Right atrium auricular region (tissue), 2 donors: ENCODE data around the gene GMDS. TPM values are rescaled to one million over a fixed set of nuclear protein-coding genes. Genes with fewer than 3 reads are reported as not detected.

ENCODE experiments used
- DNase-seq: peaks from one replicate; pipeline ENCODE4 v3.0.0-alpha.2; 2019; ENCODE audit warnings: low spot score
- H3K27ac ChIP-seq, 2 donors: fragments of 200-600 bp; sonication (generic); 1 replicate in 1 of 2; 2 replicates in 1 of 2; pipeline ENCODE4 v1.5.1; 2016 to 2019
- H3K27me3 ChIP-seq, 2 donors: fragments of 200-600 bp; sonication (generic); one replicate each; pipeline versions ENCODE4 v1.5.1 to v1.6.0; 2017 to 2019
- H3K36me3 ChIP-seq: fragments of 200-600 bp; sonication (generic); one replicate; pipeline ENCODE4 v1.5.1; 2016
- H3K4me1 ChIP-seq, 2 donors: fragments of 200-600 bp; sonication (generic); one replicate each; pipeline versions ENCODE4 v1.5.1 to v1.6.0; 2017 to 2019
- H3K4me3 ChIP-seq, 2 donors: fragments of 200-600 bp; sonication (generic); 1 replicate in 1 of 2; 2 replicates in 1 of 2; pipeline ENCODE4 v1.5.1; 2017 to 2019; ENCODE audit warnings: mild to moderate bottlenecking in 1 of 2, moderate library complexity in 1 of 2
- H3K9me3 ChIP-seq, 2 donors: fragments of 200-600 bp; sonication (generic); one replicate each; pipeline ENCODE4 v1.5.1; 2019
- total RNA-seq, 2 donors: library from RNA; depleted of rRNA; stranded (reverse); fragments of >200 nt; gene quantifications; one replicate each; pipeline ENCODE4 v1.1.0, GENCODE V29; 2016
- TF ChIP-seq, protein P1 (sequence below), 2 donors: fragments of 200-600 bp; sonication (generic); IDR thresholded peaks; one replicate each; pipeline ENCODE4 v1.5.1; 2019; ENCODE audit warnings: antibody characterized with exemption in 2 of 2

The GMDS gene
- total RNA-seq, 2 donors from 2014 or later, result 11.1 to 11.8 TPM

- Histone ChIP-seq H3K36me3 (no peaks in the 10 kb centered on the region), H3K27ac (no peak overlapping the region), H3K27me3 (no peaks in the 10 kb centered on the region), H3K4me3 (no peak overlapping the region), H3K9me3 (peaks cover 0 to 13% of the 10 kb centered on the region in 2 donors), H3K4me1 (no peaks in the 10 kb centered on the region)
- no peak for DNase-seq
- TF ChIP-seq, protein P1, sequence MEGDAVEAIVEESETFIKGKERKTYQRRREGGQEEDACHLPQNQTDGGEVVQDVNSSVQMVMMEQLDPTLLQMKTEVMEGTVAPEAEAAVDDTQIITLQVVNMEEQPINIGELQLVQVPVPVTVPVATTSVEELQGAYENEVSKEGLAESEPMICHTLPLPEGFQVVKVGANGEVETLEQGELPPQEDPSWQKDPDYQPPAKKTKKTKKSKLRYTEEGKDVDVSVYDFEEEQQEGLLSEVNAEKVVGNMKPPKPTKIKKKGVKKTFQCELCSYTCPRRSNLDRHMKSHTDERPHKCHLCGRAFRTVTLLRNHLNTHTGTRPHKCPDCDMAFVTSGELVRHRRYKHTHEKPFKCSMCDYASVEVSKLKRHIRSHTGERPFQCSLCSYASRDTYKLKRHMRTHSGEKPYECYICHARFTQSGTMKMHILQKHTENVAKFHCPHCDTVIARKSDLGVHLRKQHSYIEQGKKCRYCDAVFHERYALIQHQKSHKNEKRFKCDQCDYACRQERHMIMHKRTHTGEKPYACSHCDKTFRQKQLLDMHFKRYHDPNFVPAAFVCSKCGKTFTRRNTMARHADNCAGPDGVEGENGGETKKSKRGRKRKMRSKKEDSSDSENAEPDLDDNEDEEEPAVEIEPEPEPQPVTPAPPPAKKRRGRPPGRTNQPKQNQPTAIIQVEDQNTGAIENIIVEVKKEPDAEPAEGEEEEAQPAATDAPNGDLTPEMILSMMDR (IDR thresholded peaks at IDR 0.05), result no peak
These were observed 516.2 kb downstream of the GMDS start for GRCh38 chr6:1729133-1729749.

GRCh38 chr6:1726341-1726768 lies 519.0 kb downstream of the GMDS start:
- Histone ChIP-seq H3K4me3 (no peak overlapping the region), H3K9me3 (peaks cover 0 to 10% of the 10 kb centered on the region in 2 donors), H3K36me3 (no peaks in the 10 kb centered on the region), H3K4me1 (no peaks in the 10 kb centered on the region), H3K27ac (no peak overlapping the region), H3K27me3 (no peaks in the 10 kb centered on the region)
- TF ChIP-seq, protein P1 (IDR thresholded peaks at IDR 0.05), result no peak
- no peak for DNase-seq

- Histone ChIP-seq H3K4me3 (no peak overlapping the region), H3K4me1 (peaks cover 0 to 7% of the 10 kb centered on the region in 2 donors), H3K36me3 (no peaks in the 10 kb centered on the region), H3K27ac (peak overlapping the region in 1 of 2 donors; percentile 42), H3K9me3 (no peaks in the 10 kb centered on the region), H3K27me3 (no peaks in the 10 kb centered on the region)
- no peak for DNase-seq
- TF ChIP-seq, protein P1 (IDR thresholded peaks at IDR 0.05), result no peak
These were observed 520.8 kb downstream of the GMDS start for GRCh38 chr6:1724616-1725015.

GRCh38 chr6:1724124-1724523 lies 521.3 kb downstream of the GMDS start:
- DNase-seq, result no peak
- Histone ChIP-seq H3K9me3 (no peaks in the 10 kb centered on the region), H3K27ac (no peak overlapping the region), H3K4me1 (peaks cover 0 to 7% of the 10 kb centered on the region in 2 donors), H3K4me3 (no peak overlapping the region), H3K36me3 (no peaks in the 10 kb centered on the region), H3K27me3 (no peaks in the 10 kb centered on the region)
- TF ChIP-seq, protein P1 (IDR thresholded peaks at IDR 0.05), result no peak

DNA sequence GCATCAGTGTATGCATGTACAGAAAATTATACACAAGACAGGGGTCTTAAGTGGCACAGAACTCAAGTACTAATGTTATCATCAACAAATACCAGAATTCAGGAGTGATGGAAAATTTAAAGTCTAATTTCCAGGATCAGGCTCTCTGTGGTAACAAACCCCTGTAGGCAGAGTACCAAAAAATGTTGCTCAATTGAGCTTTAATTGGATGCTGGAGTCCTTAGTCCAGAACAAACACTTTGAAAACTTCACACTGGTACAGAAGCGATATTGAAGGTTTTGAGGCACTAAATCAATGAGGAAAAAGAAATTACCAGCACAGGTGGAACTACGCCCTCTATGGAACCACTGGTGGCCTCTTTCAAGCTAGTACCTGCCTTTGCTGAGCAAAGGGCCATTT lies 522.6 kb downstream of the GMDS start:
- Histone ChIP-seq H3K9me3 (no peaks in the 10 kb centered on the region), H3K36me3 (no peaks in the 10 kb centered on the region), H3K4me3 (no peak overlapping the region), H3K4me1 (peaks cover 0 to 7% of the 10 kb centered on the region in 2 donors), H3K27me3 (no peaks in the 10 kb centered on the region), H3K27ac (no peak overlapping the region)
- TF ChIP-seq, protein P1 (IDR thresholded peaks at IDR 0.05), result no peak
- DNase-seq, result no peak
